PC-9 (cell line): Measurements from ENCODE around the gene ARHGAP26. TPM values are rescaled to one million over a fixed set of nuclear protein-coding genes. Genes with fewer than 3 reads are reported as not detected.

ENCODE experiments used
- BruUV-seq: library from RNA; stranded (reverse); fragments of 400-500 nt; replicated peaks from 2 replicates; lab custom pipeline; 2021; lab: Mats Ljungman, UMichigan
- CTCF ChIA-PET: fragments of 300-600 bp; sonication (Branson Sonifier 250); formaldehyde crosslinking; loops from one replicate; lab custom pipeline; 2022; ENCODE audit warnings: antibody characterized with exemption; lab: Charles Lee
- POLR2A ChIA-PET: fragments of 300-600 bp; sonication (Branson Sonifier 250); formaldehyde crosslinking; loops from one replicate; lab custom pipeline; 2022; ENCODE audit warnings: antibody characterized with exemption; ENCODE audit not compliant: unreplicated experiment; lab: Charles Lee
- DNase-seq, 2 experiments: peaks; one replicate each; pipeline versions ENCODE4 v3.0.0 to v3.0.0-alpha.2; 2015 to 2022; ENCODE audit warnings: mixed read lengths in 1 of 2
- H2AFZ ChIP-seq: fragments of 200-600 bp; sonication (generic); 2 replicates; pipeline ENCODE4 v1.8.1; 2017; ENCODE audit warnings: antibody characterized with exemption
- H3F3A ChIP-seq: fragments of 200-600 bp; sonication (generic); 2 replicates; pipeline ENCODE4 v1.8.1; 2017; ENCODE audit warnings: antibody characterized with exemption, mild to moderate bottlenecking, low read depth; ENCODE audit not compliant: insufficient read depth
- H3K27ac ChIP-seq: fragments of 200-600 bp; sonication (generic); 2 replicates; pipeline ENCODE4 v1.6.1; 2016; ENCODE audit warnings: mixed run types
- H3K27me3 ChIP-seq: fragments of 200-600 bp; sonication (generic); 2 replicates; pipeline ENCODE4 v1.6.1; 2016; ENCODE audit warnings: low read depth, mixed run types; ENCODE audit not compliant: insufficient read depth
- H3K36me3 ChIP-seq: fragments of 200-600 bp; sonication (generic); 2 replicates; pipeline ENCODE4 v1.6.1; 2016; ENCODE audit warnings: low read depth, mixed run types
- H3K4me1 ChIP-seq: fragments of 200-600 bp; sonication (generic); replicated peaks from 2 replicates; pipeline ENCODE4 v1.6.1; 2016; ENCODE audit warnings: mixed run types; ENCODE audit not compliant: insufficient read depth
- H3K4me2 ChIP-seq: fragments of 200-600 bp; sonication (generic); 2 replicates; pipeline ENCODE4 v1.6.1; 2017; ENCODE audit warnings: mixed run types
- H3K4me3 ChIP-seq: fragments of 200-600 bp; sonication (generic); 2 replicates; pipeline ENCODE4 v1.6.1; 2016; ENCODE audit warnings: mixed run types
- H3K79me2 ChIP-seq: fragments of 200-600 bp; sonication (generic); 2 replicates; pipeline ENCODE4 v1.6.1; 2017; ENCODE audit warnings: low read depth, mixed run types
- H3K9me2 ChIP-seq: fragments of 200-600 bp; sonication (generic); 2 replicates; pipeline ENCODE4 v1.8.1; 2017; ENCODE audit warnings: mild to moderate bottlenecking; ENCODE audit not compliant: insufficient read depth
- H3K9me3 ChIP-seq: fragments of 200-600 bp; sonication (generic); 2 replicates; pipeline ENCODE4 v1.8.1; 2016; ENCODE audit warnings: low read depth; ENCODE audit not compliant: insufficient read depth
- H4K20me1 ChIP-seq: fragments of 200-600 bp; sonication (generic); 2 replicates; pipeline ENCODE4 v1.8.1; 2017; ENCODE audit not compliant: insufficient read depth
- EZH2 ChIP-seq: fragments of 200-600 bp; sonication (generic); IDR thresholded peaks from 2 replicates; pipeline ENCODE4 v1.8.0; 2017; ENCODE audit warnings: antibody characterized with exemption, low read depth
- intact Hi-C: fragments of 100-400 bp; cut with micrococcal nuclease; formaldehyde crosslinking; loops from one replicate; pipeline ENCODE4 v1.10.0; 2022; ENCODE audit not compliant: unreplicated experiment
- total RNA-seq: library from RNA; stranded (reverse); gene quantifications from 2 replicates; pipeline ENCODE4 v1.2.3, GENCODE V29; 2021
- TF ChIP-seq, protein P1 (sequence below): fragments of 200-600 bp; sonication (generic); conservative IDR thresholded peaks from 2 replicates; pipeline ENCODE4 v1.6.1; 2017; ENCODE audit warnings: mixed run types, antibody characterized with exemption, mild to moderate bottlenecking, moderate library complexity

Gene ARHGAP26
- total RNA-seq, 1 experiment from 2014 or later: 29.7 TPM

DNA sequence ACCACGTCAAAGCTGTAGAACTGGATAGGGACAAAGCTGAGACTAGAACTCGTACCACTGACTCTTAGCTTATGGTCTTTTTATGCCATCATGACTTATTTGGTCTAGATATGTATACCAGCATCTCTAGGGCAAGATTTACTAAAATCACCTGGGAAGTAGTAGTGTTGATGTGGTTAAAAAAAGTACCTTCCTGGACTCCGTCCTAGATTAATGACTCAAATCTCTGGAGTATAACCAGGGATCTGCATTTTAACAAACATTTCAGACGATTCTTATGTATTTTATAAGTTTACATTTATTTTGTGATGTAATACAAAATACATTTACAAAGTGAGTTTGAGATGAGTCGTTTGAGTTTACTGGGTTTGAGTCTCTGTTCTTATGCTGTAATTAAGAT, 68.7 kb downstream of the ARHGAP26 start:
- Histone ChIP-seq H3K27ac (no peak overlapping the region), H3K4me1 (no peaks in the 10 kb centered on the region), H3K36me3 (no peaks in the 10 kb centered on the region), H3K27me3 (no peaks in the 10 kb centered on the region), H4K20me1 (no peaks in the 10 kb centered on the region), H3K4me3 (no peak overlapping the region), H3K4me2 (no peak overlapping the region), H3K79me2 (no peaks in the 10 kb centered on the region; the same call in 1 of the 2 replicates), H3K9me2 (0 out of 2 replicates have a peak, but pooled peaks cover 3% of the 10 kb centered on the region), H3K9me3 (no peaks in the 10 kb centered on the region), H2AFZ (no peak overlapping the region), H3F3A (no peaks in the 10 kb centered on the region; the same call in 1 of the 2 replicates)
- DNase-seq: no peak
- intact Hi-C loops: no loop called here
- POLR2A ChIA-PET: no interaction called here
- TF ChIP-seq EZH2: no peak
- TF ChIP-seq, protein P1, sequence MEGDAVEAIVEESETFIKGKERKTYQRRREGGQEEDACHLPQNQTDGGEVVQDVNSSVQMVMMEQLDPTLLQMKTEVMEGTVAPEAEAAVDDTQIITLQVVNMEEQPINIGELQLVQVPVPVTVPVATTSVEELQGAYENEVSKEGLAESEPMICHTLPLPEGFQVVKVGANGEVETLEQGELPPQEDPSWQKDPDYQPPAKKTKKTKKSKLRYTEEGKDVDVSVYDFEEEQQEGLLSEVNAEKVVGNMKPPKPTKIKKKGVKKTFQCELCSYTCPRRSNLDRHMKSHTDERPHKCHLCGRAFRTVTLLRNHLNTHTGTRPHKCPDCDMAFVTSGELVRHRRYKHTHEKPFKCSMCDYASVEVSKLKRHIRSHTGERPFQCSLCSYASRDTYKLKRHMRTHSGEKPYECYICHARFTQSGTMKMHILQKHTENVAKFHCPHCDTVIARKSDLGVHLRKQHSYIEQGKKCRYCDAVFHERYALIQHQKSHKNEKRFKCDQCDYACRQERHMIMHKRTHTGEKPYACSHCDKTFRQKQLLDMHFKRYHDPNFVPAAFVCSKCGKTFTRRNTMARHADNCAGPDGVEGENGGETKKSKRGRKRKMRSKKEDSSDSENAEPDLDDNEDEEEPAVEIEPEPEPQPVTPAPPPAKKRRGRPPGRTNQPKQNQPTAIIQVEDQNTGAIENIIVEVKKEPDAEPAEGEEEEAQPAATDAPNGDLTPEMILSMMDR: no peak
- no TSS peak for BruUV-seq
- CTCF ChIA-PET: no interaction called here

DNA sequence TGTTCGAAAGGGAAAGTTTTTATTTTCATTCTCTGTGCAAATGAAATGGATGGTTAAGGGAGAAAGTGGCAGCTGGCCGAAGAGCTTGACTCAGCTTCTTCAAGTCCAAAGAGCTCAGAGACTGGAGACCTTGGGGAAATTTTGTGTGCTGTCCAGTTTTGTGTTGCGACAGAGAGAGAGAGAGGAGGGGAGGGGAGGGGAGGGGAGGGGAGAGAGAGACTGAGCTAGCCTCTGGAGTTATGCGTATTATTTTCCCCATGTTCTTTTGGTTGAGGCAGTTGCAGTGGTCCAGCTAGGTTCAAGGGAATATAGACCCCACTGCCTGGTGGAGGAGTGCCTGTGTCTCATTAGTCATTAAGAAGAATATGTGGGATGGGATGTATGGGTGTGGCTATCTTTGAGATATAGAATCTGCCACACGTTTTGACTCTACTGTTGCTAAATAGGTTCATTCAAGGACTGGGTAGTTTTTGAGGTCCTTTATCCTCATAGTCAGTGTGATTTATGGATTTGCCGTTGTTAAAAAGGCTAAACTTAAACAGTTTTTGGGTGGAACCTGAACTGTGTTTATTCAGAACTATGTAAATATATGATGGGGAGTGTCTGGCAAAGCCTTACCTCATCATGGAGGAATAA, 69.7 kb downstream of the ARHGAP26 start:
- Histone ChIP-seq H3K9me3 (no peaks in the 10 kb centered on the region), H3K79me2 (peaks cover 7% of the 10 kb centered on the region), H3K36me3 (no peaks in the 10 kb centered on the region), H3K27ac (no peak overlapping the region), H3K4me2 (no peak overlapping the region), H4K20me1 (no peaks in the 10 kb centered on the region), H3K9me2 (0 out of 2 replicates have a peak, but pooled peaks cover 3% of the 10 kb centered on the region), H3K27me3 (no peaks in the 10 kb centered on the region), H3F3A (peaks cover 1% of the 10 kb centered on the region), H3K4me1 (peaks cover 5% of the 10 kb centered on the region), H2AFZ (no peak overlapping the region), H3K4me3 (no peak overlapping the region)
- no peak for DNase-seq
- ChIA-PET POLR2A (no interaction called here), CTCF (no interaction called here)
- BruUV-seq: no TSS peak
- intact Hi-C loops: no loop called here
- no peak for TF ChIP-seq EZH2
- TF ChIP-seq, protein P1: no peak

DNA sequence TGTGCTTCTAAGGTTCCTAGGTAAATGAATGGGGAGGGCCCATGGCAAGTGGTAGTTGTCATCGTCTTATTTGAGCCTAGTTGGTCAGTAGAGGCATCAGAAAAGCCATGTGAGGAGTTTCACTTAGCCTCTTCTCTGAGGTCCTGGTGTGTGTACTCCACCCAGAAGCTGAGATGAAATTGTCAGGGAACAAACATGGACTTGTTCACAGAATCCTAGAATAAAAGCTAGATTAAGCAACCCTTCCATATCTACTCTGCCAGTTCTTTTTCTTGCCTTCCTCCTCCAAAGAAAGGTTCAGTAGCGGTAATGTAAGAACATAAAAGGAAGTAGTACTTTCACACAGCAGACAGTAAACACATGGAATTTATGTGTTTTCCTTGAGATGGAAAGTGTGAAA, 70.4 kb downstream of the ARHGAP26 start:
- H3K36me3 ChIP-seq: no peaks in the 10 kb centered on the region
- POLR2A ChIA-PET: no interaction called here
- no peak overlapping the region for H3K4me3 ChIP-seq
- TF ChIP-seq, protein P1: no peak
- no peak for TF ChIP-seq EZH2
- H3K79me2 ChIP-seq: peaks cover 10% of the 10 kb centered on the region
- 0 out of 2 replicates have a peak, but pooled peaks cover 3% of the 10 kb centered on the region for H3K9me2 ChIP-seq
- no peaks in the 10 kb centered on the region for H4K20me1 ChIP-seq
- no peak overlapping the region for H2AFZ ChIP-seq
- no peak for DNase-seq
- H3F3A ChIP-seq: peaks cover 9% of the 10 kb centered on the region
- intact Hi-C loops: no loop called here
- no peaks in the 10 kb centered on the region for H3K9me3 ChIP-seq
- H3K4me2 ChIP-seq: no peak overlapping the region
- CTCF ChIA-PET: no interaction called here
- peaks cover 13% of the 10 kb centered on the region for H3K4me1 ChIP-seq
- no TSS peak for BruUV-seq
- H3K27ac ChIP-seq: no peak overlapping the region
- no peaks in the 10 kb centered on the region for H3K27me3 ChIP-seq
